SK-N-SH (cell line): ENCODE data around the gene C17orf114.

Source experiments
- CTCF ChIA-PET: fragments of 300-600, 350-600 bp; formaldehyde crosslinking; extraction: SDS; loops from one replicate; lab custom pipeline; 2021; lab: Yijun Ruan, JAX
- POLR2A ChIA-PET: fragments of 350-600 bp; sonication (Branson Sonifier 250); formaldehyde crosslinking; extraction: SDS; loops from one replicate; lab custom pipeline; 2020; ENCODE audit warnings: antibody characterized with exemption, inconsistent platforms; lab: Yijun Ruan, JAX
- DNase-seq: peaks from one replicate; pipeline ENCODE4 v3.0.0; 2012
- H2AFZ ChIP-seq: fragments of 200-600 bp; sonication (generic); 2 replicates; pipeline ENCODE4 v1.8.1; 2016; ENCODE audit warnings: antibody characterized with exemption, mild to moderate bottlenecking, low read depth
- H3F3A ChIP-seq: fragments of 200-600 bp; sonication (generic); replicated peaks from 2 replicates; pipeline ENCODE3; 2016; ENCODE audit warnings: antibody characterized with exemption, mild to moderate bottlenecking; ENCODE audit not compliant: insufficient read depth
- H3K27ac ChIP-seq, 2 experiments: fragments of 200-500 bp in 1 of 2; fragments of 200-600 bp in 1 of 2; sonication (Bioruptor generic) in 1 of 2; sonication (generic), shearing (Covaris generic) in 1 of 2; 2 replicates each; pipeline versions ENCODE4 v1.5.1 to v1.6.1; 2014 to 2016; ENCODE audit warnings: low read depth in 2 of 2, inconsistent platforms in 1 of 2, low read length in 1 of 2, mild to moderate bottlenecking in 1 of 2, mixed read lengths in 1 of 2
- H3K27me3 ChIP-seq: fragments of 200-600 bp; sonication (generic), shearing (Covaris generic); 2 replicates; pipeline ENCODE4 v1.6.1; 2016; ENCODE audit warnings: mixed run types; ENCODE audit not compliant: insufficient read depth
- H3K36me3 ChIP-seq, 2 experiments: fragments of 200-500 bp in 1 of 2; fragments of 200-600 bp in 1 of 2; sonication (Bioruptor generic) in 1 of 2; sonication (generic) in 1 of 2; replicated peaks in 1 of 2; 2 replicates each; pipeline versions ENCODE3 to v1.5.1; 2014 to 2016; ENCODE audit warnings: low read length in 1 of 2, mild to moderate bottlenecking in 1 of 2; ENCODE audit not compliant: insufficient read depth in 2 of 2, control insufficient read depth in 1 of 2
- H3K4me1 ChIP-seq, 2 experiments: fragments of 200-500 bp in 1 of 2; fragments of 200-600 bp in 1 of 2; sonication (Bioruptor generic) in 1 of 2; sonication (generic), shearing (Covaris generic) in 1 of 2; 2 replicates each; pipeline versions ENCODE4 v1.5.1 to v1.6.1; 2014 to 2016; ENCODE audit warnings: low read depth in 1 of 2, low read length in 1 of 2, mixed run types in 1 of 2; ENCODE audit not compliant: insufficient read depth in 2 of 2, control insufficient read depth in 1 of 2
- H3K4me2 ChIP-seq: fragments of 200-600 bp; sonication (generic), shearing (Covaris generic); 2 replicates; pipeline ENCODE4 v1.6.1; 2017; ENCODE audit warnings: mixed run types
- H3K4me3 ChIP-seq, 2 experiments: fragments of 200-500 bp in 1 of 2; fragments of 200-600 bp in 1 of 2; sonication (Bioruptor generic) in 1 of 2; sonication (generic), shearing (Covaris generic) in 1 of 2; 2 replicates each; pipeline versions ENCODE4 v1.5.1 to v1.8.1; 2014 to 2016; ENCODE audit warnings: low read depth in 2 of 2, inconsistent platforms in 1 of 2, low read length in 1 of 2, mild to moderate bottlenecking in 1 of 2, mixed read lengths in 1 of 2, moderate library complexity in 1 of 2
- H3K79me2 ChIP-seq: fragments of 200-600 bp; sonication (generic); 2 replicates; pipeline ENCODE4 v1.8.1; 2017; ENCODE audit warnings: mild to moderate bottlenecking; ENCODE audit not compliant: insufficient read depth
- H3K9ac ChIP-seq: fragments of 200-600 bp; sonication (generic); 2 replicates; pipeline ENCODE4 v1.6.1; 2017; ENCODE audit warnings: mixed run types
- H3K9me2 ChIP-seq: fragments of 200-600 bp; sonication (generic); 2 replicates; pipeline ENCODE4 v1.6.1; 2017; ENCODE audit warnings: mixed run types
- H3K9me3 ChIP-seq: fragments of 200-600 bp; sonication (generic); 2 replicates; pipeline ENCODE4 v1.6.1; 2017; ENCODE audit warnings: mixed run types, mild to moderate bottlenecking, moderate library complexity
- H4K20me1 ChIP-seq: fragments of 200-600 bp; sonication (generic); 2 replicates; pipeline ENCODE4 v1.6.1; 2017; ENCODE audit warnings: mild to moderate bottlenecking, mixed run types; ENCODE audit not compliant: insufficient read depth
- ELF1 ChIP-seq: IDR thresholded peaks from 2 replicates; pipeline ENCODE4 v1.4.0; 2012
- EP300 ChIP-seq, 2 experiments: IDR thresholded peaks; 2 replicates each; pipeline versions ENCODE4 v1.4.0 to v1.6.1; 2012; ENCODE audit warnings: borderline replicate concordance in 1 of 2, low read depth in 1 of 2, low read length in 1 of 2
- FOSL2 ChIP-seq: IDR thresholded peaks from 2 replicates; pipeline ENCODE4 v1.4.0; 2012; ENCODE audit warnings: low read depth, mild to moderate bottlenecking, moderate library complexity, borderline replicate concordance
- GATA2 ChIP-seq: sonication (generic); formaldehyde crosslinking; IDR thresholded peaks from 2 replicates; pipeline ENCODE4 v1.5.0; 2020; ENCODE audit warnings: mild to moderate bottlenecking, missing genetic modification reagents
- MEF2A ChIP-seq: IDR thresholded peaks from 2 replicates; pipeline ENCODE4 v1.4.0; 2012; ENCODE audit warnings: low read depth, borderline replicate concordance
- MXI1 ChIP-seq: IDR thresholded peaks from 2 replicates; pipeline ENCODE4 v1.6.1; 2012; ENCODE audit warnings: mild to moderate bottlenecking, low read depth, low read length, improper control_type of control experiment
- NFIC ChIP-seq: IDR thresholded peaks from 2 replicates; pipeline ENCODE4 v1.4.0; 2012; ENCODE audit warnings: borderline replicate concordance
- RXRA ChIP-seq: IDR thresholded peaks from 2 replicates; pipeline ENCODE4 v1.4.0; 2012; ENCODE audit warnings: low read depth, mild to moderate bottlenecking, borderline replicate concordance
- SIN3A ChIP-seq: IDR thresholded peaks from 2 replicates; pipeline ENCODE4 v1.6.1; 2012; ENCODE audit warnings: low read depth, mild to moderate bottlenecking, low read length, moderate library complexity, borderline replicate concordance
- TAF1 ChIP-seq: IDR thresholded peaks from 2 replicates; pipeline ENCODE4 v1.6.1; 2012; ENCODE audit warnings: low read depth, mild to moderate bottlenecking, low read length, moderate library complexity, borderline replicate concordance
- TCF12 ChIP-seq: IDR thresholded peaks from 2 replicates; pipeline ENCODE4 v1.4.0; 2012
- TEAD4 ChIP-seq: IDR thresholded peaks from 2 replicates; pipeline ENCODE4 v1.4.0; 2012; ENCODE audit warnings: mild to moderate bottlenecking, borderline replicate concordance; ENCODE audit not compliant: insufficient read depth
- YY1 ChIP-seq: IDR thresholded peaks from 2 replicates; pipeline ENCODE4 v1.4.0; 2012; ENCODE audit warnings: low read depth, mild to moderate bottlenecking
- WGBS: methylation state at CpG from one replicate; pipeline ENCODE4 v1.1.6; 2017; ENCODE audit warnings: low lambda C conversion rate; 5-methylcytosine and 5-hydroxymethylcytosine counted together
- TF ChIP-seq, protein P1 (sequence below): IDR thresholded peaks from 2 replicates; pipeline ENCODE4; 2012
- TF ChIP-seq, protein P2 (sequence below): fragments of 150-350 bp; IDR thresholded peaks from 2 replicates; pipeline ENCODE4 v1.6.1; 2016; ENCODE audit warnings: mild to moderate bottlenecking, low read depth, low read length
- TF ChIP-seq, protein P3 (sequence below): IDR thresholded peaks from 2 replicates; pipeline ENCODE4 v1.6.1; 2012; ENCODE audit warnings: mild to moderate bottlenecking, low read depth, low read length, moderate library complexity
- TF ChIP-seq, protein P4 (sequence below): fragments of 150-350 bp; IDR thresholded peaks from 2 replicates; pipeline ENCODE4 v1.6.1; 2017; ENCODE audit warnings: antibody characterized with exemption, low read length, low read depth, borderline replicate concordance
- TF ChIP-seq, protein P5 (sequence below): IDR thresholded peaks from 2 replicates; pipeline ENCODE4 v1.4.0; 2012; ENCODE audit warnings: low read depth
- TF ChIP-seq, protein P6 (sequence below): IDR thresholded peaks from 2 replicates; pipeline ENCODE4 v1.4.0; 2012; ENCODE audit warnings: low read depth, borderline replicate concordance

The C17orf114 gene

DNA sequence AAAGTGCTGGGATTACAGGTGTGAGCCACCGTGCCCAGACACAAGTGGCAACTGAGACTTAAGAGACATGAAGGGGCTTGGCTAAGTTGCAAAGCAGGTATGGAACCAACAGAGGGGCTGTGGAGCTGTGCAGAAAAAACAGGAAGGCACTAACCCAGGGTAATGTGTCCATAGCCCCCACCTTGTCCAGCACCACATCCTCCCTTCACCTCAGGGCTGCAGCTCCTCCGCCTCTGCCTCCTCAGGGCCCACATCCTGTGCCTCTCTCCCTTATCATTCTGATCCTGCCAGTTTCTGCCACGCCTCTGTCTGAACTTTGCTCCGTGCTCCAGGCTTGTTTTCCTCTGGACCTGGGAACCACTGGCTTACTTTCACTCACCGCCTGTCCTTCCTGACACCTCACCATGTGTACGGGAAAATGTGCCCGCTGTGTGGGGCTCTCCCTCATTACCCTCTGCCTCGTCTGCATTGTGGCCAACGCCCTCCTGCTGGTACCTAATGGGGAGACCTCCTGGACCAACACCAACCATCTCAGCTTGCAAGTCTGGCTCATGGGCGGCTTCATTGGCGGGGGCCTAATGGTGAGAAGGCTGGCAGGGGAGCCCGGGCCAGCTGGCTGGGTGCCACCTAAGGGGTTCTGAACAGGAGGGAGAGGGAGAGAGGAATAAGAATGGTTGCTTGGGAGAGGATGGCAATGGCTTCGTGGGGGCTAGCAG is 30.5 kb downstream of the C17orf114 start, which contains the start of gene TM4SF5:
Gene TM4SF5, plus strand, starts transcription at position 368 of the 716 bp plus-strand sequence. Its CDS starts 37 bp downstream, at position 405.
- H3K9me2 ChIP-seq = no peaks in the 10 kb centered on the region
- H3K27me3 ChIP-seq = peaks cover 41% of the 10 kb centered on the region
- H3K4me3 ChIP-seq = no peak within 1 kb of the TSS
- TF ChIP-seq, protein P1, sequence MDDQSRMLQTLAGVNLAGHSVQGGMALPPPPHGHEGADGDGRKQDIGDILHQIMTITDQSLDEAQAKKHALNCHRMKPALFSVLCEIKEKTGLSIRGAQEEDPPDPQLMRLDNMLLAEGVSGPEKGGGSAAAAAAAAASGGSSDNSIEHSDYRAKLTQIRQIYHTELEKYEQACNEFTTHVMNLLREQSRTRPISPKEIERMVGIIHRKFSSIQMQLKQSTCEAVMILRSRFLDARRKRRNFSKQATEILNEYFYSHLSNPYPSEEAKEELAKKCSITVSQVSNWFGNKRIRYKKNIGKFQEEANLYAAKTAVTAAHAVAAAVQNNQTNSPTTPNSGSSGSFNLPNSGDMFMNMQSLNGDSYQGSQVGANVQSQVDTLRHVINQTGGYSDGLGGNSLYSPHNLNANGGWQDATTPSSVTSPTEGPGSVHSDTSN = no peak
- TF ChIP-seq MEF2A (no peak), SIN3A (no peak), TCF12 (no peak), ELF1 (no peak), TEAD4 (no peak), NFIC (no peak), GATA2 (CRISPR knock-in tag) (no peak), EP300 (IDR thresholded peaks at IDR 0.05; ENCODE audit: borderline replicate concordance in 1 of 2, low read depth in 1 of 2, low read length in 1 of 2) (no peak), MXI1 (no peak), YY1 (no peak), RXRA (no peak), FOSL2 (no peak), TAF1 (no peak)
- TF ChIP-seq, protein P2, sequence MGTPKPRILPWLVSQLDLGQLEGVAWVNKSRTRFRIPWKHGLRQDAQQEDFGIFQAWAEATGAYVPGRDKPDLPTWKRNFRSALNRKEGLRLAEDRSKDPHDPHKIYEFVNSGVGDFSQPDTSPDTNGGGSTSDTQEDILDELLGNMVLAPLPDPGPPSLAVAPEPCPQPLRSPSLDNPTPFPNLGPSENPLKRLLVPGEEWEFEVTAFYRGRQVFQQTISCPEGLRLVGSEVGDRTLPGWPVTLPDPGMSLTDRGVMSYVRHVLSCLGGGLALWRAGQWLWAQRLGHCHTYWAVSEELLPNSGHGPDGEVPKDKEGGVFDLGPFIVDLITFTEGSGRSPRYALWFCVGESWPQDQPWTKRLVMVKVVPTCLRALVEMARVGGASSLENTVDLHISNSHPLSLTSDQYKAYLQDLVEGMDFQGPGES = no peak
- TF ChIP-seq, protein P3, sequence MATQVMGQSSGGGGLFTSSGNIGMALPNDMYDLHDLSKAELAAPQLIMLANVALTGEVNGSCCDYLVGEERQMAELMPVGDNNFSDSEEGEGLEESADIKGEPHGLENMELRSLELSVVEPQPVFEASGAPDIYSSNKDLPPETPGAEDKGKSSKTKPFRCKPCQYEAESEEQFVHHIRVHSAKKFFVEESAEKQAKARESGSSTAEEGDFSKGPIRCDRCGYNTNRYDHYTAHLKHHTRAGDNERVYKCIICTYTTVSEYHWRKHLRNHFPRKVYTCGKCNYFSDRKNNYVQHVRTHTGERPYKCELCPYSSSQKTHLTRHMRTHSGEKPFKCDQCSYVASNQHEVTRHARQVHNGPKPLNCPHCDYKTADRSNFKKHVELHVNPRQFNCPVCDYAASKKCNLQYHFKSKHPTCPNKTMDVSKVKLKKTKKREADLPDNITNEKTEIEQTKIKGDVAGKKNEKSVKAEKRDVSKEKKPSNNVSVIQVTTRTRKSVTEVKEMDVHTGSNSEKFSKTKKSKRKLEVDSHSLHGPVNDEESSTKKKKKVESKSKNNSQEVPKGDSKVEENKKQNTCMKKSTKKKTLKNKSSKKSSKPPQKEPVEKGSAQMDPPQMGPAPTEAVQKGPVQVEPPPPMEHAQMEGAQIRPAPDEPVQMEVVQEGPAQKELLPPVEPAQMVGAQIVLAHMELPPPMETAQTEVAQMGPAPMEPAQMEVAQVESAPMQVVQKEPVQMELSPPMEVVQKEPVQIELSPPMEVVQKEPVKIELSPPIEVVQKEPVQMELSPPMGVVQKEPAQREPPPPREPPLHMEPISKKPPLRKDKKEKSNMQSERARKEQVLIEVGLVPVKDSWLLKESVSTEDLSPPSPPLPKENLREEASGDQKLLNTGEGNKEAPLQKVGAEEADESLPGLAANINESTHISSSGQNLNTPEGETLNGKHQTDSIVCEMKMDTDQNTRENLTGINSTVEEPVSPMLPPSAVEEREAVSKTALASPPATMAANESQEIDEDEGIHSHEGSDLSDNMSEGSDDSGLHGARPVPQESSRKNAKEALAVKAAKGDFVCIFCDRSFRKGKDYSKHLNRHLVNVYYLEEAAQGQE = no peak
- TF ChIP-seq, protein P4, sequence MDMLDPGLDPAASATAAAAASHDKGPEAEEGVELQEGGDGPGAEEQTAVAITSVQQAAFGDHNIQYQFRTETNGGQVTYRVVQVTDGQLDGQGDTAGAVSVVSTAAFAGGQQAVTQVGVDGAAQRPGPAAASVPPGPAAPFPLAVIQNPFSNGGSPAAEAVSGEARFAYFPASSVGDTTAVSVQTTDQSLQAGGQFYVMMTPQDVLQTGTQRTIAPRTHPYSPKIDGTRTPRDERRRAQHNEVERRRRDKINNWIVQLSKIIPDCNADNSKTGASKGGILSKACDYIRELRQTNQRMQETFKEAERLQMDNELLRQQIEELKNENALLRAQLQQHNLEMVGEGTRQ = no peak
- TF ChIP-seq, protein P5, sequence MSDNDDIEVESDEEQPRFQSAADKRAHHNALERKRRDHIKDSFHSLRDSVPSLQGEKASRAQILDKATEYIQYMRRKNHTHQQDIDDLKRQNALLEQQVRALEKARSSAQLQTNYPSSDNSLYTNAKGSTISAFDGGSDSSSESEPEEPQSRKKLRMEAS = no peak
- TF ChIP-seq, protein P6, sequence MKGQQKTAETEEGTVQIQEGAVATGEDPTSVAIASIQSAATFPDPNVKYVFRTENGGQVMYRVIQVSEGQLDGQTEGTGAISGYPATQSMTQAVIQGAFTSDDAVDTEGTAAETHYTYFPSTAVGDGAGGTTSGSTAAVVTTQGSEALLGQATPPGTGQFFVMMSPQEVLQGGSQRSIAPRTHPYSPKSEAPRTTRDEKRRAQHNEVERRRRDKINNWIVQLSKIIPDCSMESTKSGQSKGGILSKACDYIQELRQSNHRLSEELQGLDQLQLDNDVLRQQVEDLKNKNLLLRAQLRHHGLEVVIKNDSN = no peak
- ChIA-PET CTCF (interaction anchor here (0.9 to 3.4 kb wide), 4 partner anchors 14 to 132 kb away, joined by 3 to 21 read pairs (median 4); partner anchors contain the start of genes CHRNE and GLTPD2), POLR2A (interaction anchor here (0.5 to 1.3 kb wide), 3 partner anchors 14 to 721 kb away, joined by 3 to 4 read pairs (median 3); no protein-coding TSS in a partner anchor)
- 24% methylated on average over 13 of the region's 13 CpGs for WGBS
- no peak within 1 kb of the TSS for H3K27ac ChIP-seq
- H2AFZ ChIP-seq = no peak within 1 kb of the TSS
- DNase-seq = peak; percentile 37
- H4K20me1 ChIP-seq = no peaks in the 10 kb centered on the region
- no peak within 1 kb of the TSS for H3K4me2 ChIP-seq
- no peak within 1 kb of the TSS for H3K9ac ChIP-seq
- H3K9me3 ChIP-seq = no peaks in the 10 kb centered on the region
- H3F3A ChIP-seq = no peaks in the 10 kb centered on the region
- peaks cover 0 to 10% of the 10 kb centered on the region in 2 experiments; a peak in 1 of 4 replicates for H3K4me1 ChIP-seq
- H3K36me3 ChIP-seq = no peaks in the 10 kb centered on the region
- no peaks in the 10 kb centered on the region for H3K79me2 ChIP-seq
